Measurements from ENCODE around the gene SLIT2. TPM values are rescaled to one million over a fixed set of nuclear protein-coding genes. Genes with fewer than 3 reads are reported as not detected.

SLIT2 gene
- total RNA-seq, 1 experiment from 2014 or later, result 3.8 TPM

GRCh38 chr4:20259707-20260106 lies 8.0 kb downstream of the SLIT2 start:
- TF ChIP-seq, protein P1, sequence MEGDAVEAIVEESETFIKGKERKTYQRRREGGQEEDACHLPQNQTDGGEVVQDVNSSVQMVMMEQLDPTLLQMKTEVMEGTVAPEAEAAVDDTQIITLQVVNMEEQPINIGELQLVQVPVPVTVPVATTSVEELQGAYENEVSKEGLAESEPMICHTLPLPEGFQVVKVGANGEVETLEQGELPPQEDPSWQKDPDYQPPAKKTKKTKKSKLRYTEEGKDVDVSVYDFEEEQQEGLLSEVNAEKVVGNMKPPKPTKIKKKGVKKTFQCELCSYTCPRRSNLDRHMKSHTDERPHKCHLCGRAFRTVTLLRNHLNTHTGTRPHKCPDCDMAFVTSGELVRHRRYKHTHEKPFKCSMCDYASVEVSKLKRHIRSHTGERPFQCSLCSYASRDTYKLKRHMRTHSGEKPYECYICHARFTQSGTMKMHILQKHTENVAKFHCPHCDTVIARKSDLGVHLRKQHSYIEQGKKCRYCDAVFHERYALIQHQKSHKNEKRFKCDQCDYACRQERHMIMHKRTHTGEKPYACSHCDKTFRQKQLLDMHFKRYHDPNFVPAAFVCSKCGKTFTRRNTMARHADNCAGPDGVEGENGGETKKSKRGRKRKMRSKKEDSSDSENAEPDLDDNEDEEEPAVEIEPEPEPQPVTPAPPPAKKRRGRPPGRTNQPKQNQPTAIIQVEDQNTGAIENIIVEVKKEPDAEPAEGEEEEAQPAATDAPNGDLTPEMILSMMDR (IDR thresholded peaks at IDR 0.05; ENCODE audit: unreplicated experiment), result no peak
- Mint-ChIP-seq H3K4me3 (ENCODE audit: low read depth, unreplicated experiment) (no peak overlapping the region), H3K9me3 (ENCODE audit: low read depth, unreplicated experiment) (no peaks in the 10 kb centered on the region), H3K27ac (ENCODE audit: unreplicated experiment) (no peak overlapping the region), H3K36me3 (ENCODE audit: insufficient read depth, unreplicated experiment) (no peaks in the 10 kb centered on the region), H3K27me3 (ENCODE audit: unreplicated experiment) (no peaks in the 10 kb centered on the region), H3K4me1 (ENCODE audit: low read depth, unreplicated experiment) (no peaks in the 10 kb centered on the region)
- CTCF ChIA-PET, result no interaction called here
- no peak for DNase-seq
- BruUV-seq (replicated peaks), result no TSS peak
- intact Hi-C loops (cut with micrococcal nuclease; ENCODE audit: unreplicated experiment), result no loop called here

- TF ChIP-seq, protein P1 (IDR thresholded peaks at IDR 0.05; ENCODE audit: unreplicated experiment), result no peak
- BruUV-seq (replicated peaks), result no TSS peak
- no peaks in the 10 kb centered on the region for H3K4me1 Mint-ChIP-seq (ENCODE audit: low read depth, unreplicated experiment)
- H3K27me3 Mint-ChIP-seq (ENCODE audit: unreplicated experiment), result no peaks in the 10 kb centered on the region
- intact Hi-C loops (cut with micrococcal nuclease; ENCODE audit: unreplicated experiment), result no loop called here
- no peak overlapping the region for H3K27ac Mint-ChIP-seq (ENCODE audit: unreplicated experiment)
- no peak overlapping the region for H3K4me3 Mint-ChIP-seq (ENCODE audit: low read depth, unreplicated experiment)
- CTCF ChIA-PET, result no interaction called here
- no peaks in the 10 kb centered on the region for H3K9me3 Mint-ChIP-seq (ENCODE audit: low read depth, unreplicated experiment)
- H3K36me3 Mint-ChIP-seq (ENCODE audit: insufficient read depth, unreplicated experiment), result no peaks in the 10 kb centered on the region
- no peak for DNase-seq
Observed at GRCh38 chr4:20260821-20261220, 9.1 kb downstream of the SLIT2 start.

GRCh38 chr4:20262221-20262620 lies 10.5 kb downstream of the SLIT2 start:
- CTCF ChIA-PET, result no interaction called here
- no peak for DNase-seq
- no peaks in the 10 kb centered on the region for H3K9me3 Mint-ChIP-seq (ENCODE audit: low read depth, unreplicated experiment)
- H3K27me3 Mint-ChIP-seq (ENCODE audit: unreplicated experiment), result no peaks in the 10 kb centered on the region
- no peak overlapping the region for H3K4me3 Mint-ChIP-seq (ENCODE audit: low read depth, unreplicated experiment)
- no peak overlapping the region for H3K27ac Mint-ChIP-seq (ENCODE audit: unreplicated experiment)
- H3K36me3 Mint-ChIP-seq (ENCODE audit: insufficient read depth, unreplicated experiment), result no peaks in the 10 kb centered on the region
- TF ChIP-seq, protein P1 (IDR thresholded peaks at IDR 0.05; ENCODE audit: unreplicated experiment), result no peak
- intact Hi-C loops (cut with micrococcal nuclease; ENCODE audit: unreplicated experiment), result no loop called here
- BruUV-seq (replicated peaks), result no TSS peak
- no peaks in the 10 kb centered on the region for H3K4me1 Mint-ChIP-seq (ENCODE audit: low read depth, unreplicated experiment)

DNA sequence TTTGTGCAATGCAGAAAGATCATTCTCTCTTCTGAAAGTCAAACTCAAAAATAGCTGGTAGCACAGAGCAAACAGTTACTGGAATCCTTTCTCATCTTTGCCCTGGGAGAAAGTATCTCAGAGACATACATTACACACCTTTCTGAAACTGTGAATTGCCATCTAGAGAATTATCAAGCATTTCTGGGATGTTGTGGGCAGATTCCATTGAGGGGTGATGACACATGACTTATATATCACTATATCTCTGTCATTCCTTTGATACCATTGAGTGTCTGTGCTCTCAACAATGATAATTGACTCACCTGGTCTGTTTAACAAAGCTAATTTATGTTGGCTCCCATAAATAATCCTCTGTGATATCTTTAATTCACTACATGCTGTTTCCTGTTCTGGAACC lies 13.0 kb downstream of the SLIT2 start:
- Mint-ChIP-seq H3K4me1 (ENCODE audit: low read depth, unreplicated experiment) (no peaks in the 10 kb centered on the region), H3K4me3 (ENCODE audit: low read depth, unreplicated experiment) (no peak overlapping the region), H3K27me3 (ENCODE audit: unreplicated experiment) (no peaks in the 10 kb centered on the region), H3K27ac (ENCODE audit: unreplicated experiment) (no peak overlapping the region), H3K9me3 (ENCODE audit: low read depth, unreplicated experiment) (no peaks in the 10 kb centered on the region), H3K36me3 (ENCODE audit: insufficient read depth, unreplicated experiment) (no peaks in the 10 kb centered on the region)
- CTCF ChIA-PET, result no interaction called here
- intact Hi-C loops (cut with micrococcal nuclease; ENCODE audit: unreplicated experiment), result no loop called here
- TF ChIP-seq, protein P1 (IDR thresholded peaks at IDR 0.05; ENCODE audit: unreplicated experiment), result no peak
- no TSS peak for BruUV-seq (replicated peaks)
- DNase-seq, result no peak

- H3K27me3 Mint-ChIP-seq (ENCODE audit: unreplicated experiment), result no peaks in the 10 kb centered on the region
- H3K9me3 Mint-ChIP-seq (ENCODE audit: low read depth, unreplicated experiment), result no peaks in the 10 kb centered on the region
- H3K27ac Mint-ChIP-seq (ENCODE audit: unreplicated experiment), result no peak overlapping the region
- intact Hi-C loops (cut with micrococcal nuclease; ENCODE audit: unreplicated experiment), result no loop called here
- no peaks in the 10 kb centered on the region for H3K4me1 Mint-ChIP-seq (ENCODE audit: low read depth, unreplicated experiment)
- H3K4me3 Mint-ChIP-seq (ENCODE audit: low read depth, unreplicated experiment), result no peak overlapping the region
- BruUV-seq (replicated peaks), result no TSS peak
- TF ChIP-seq, protein P1 (IDR thresholded peaks at IDR 0.05; ENCODE audit: unreplicated experiment), result no peak
- DNase-seq, result no peak
- CTCF ChIA-PET, result no interaction called here
- no peaks in the 10 kb centered on the region for H3K36me3 Mint-ChIP-seq (ENCODE audit: insufficient read depth, unreplicated experiment)
Observed at GRCh38 chr4:20265726-20266125, 14.0 kb downstream of the SLIT2 start.

Measured in Calu3 (cell line).